Activated CD4-positive, alpha-beta T cell treated with anti-CD3 and anti-CD28 coated beads, Interleukin-2, Interleukin-6, amounts not matched to agents 100 ng/mL and 50 ng/mL, durations not matched to agents 16 hours and 8 hours (primary cell): ENCODE measurements around the gene C20orf202.

Experiments used
- DNase-seq: peaks from one replicate; pipeline ENCODE4 v3.0.0-alpha.2; 2020

The C20orf202 gene

GRCh38 chr20:1184638-1185315, 18.5 kb upstream of the C20orf202 start, which contains the start of gene TMEM74B:
Gene TMEM74B, minus strand, starts transcription at chr20:1184981. Its CDS starts 1,180 bp downstream, at chr20:1183801.
- DNase-seq, result no peak

- DNase-seq, result no peak
Observed at GRCh38 chr20:1185316-1185741, 17.9 kb upstream of the C20orf202 start.

GRCh38 chr20:1185790-1186334, 17.4 kb upstream of the C20orf202 start:
- DNase-seq, result peak; percentile 68

GRCh38 chr20:1186367-1186991, 16.8 kb upstream of the C20orf202 start:
- DNase-seq, result no peak

GRCh38 chr20:1187605-1188171, 15.6 kb upstream of the C20orf202 start:
- DNase-seq, result no peak

- DNase-seq, result no peak
Observed at GRCh38 chr20:1188347-1188746, 14.9 kb upstream of the C20orf202 start.

- DNase-seq, result no peak
Observed at GRCh38 chr20:1189827-1190226, 13.4 kb upstream of the C20orf202 start.

GRCh38 chr20:1190847-1191246, 12.4 kb upstream of the C20orf202 start:
- DNase-seq, result no peak

GRCh38 chr20:1191299-1191698, 12.0 kb upstream of the C20orf202 start:
- no peak for DNase-seq

GRCh38 chr20:1195226-1195625, 8.0 kb upstream of the C20orf202 start:
- no peak for DNase-seq

- DNase-seq, result no peak
Observed at GRCh38 chr20:1196634-1197033, 6.6 kb upstream of the C20orf202 start.

GRCh38 chr20:1197801-1198200, 5.5 kb upstream of the C20orf202 start:
- DNase-seq, result no peak

- no peak for DNase-seq
Observed at GRCh38 chr20:1198751-1199150, 4.5 kb upstream of the C20orf202 start.

- DNase-seq, result no peak
Observed at GRCh38 chr20:1199212-1199873, 3.9 kb upstream of the C20orf202 start.

GRCh38 chr20:1199964-1200363, 3.3 kb upstream of the C20orf202 start:
- no peak for DNase-seq

- no peak for DNase-seq
Observed at GRCh38 chr20:1203630-1204029, 376 bp downstream of the C20orf202 start.

GRCh38 chr20:1204113-1204512, 859 bp downstream of the C20orf202 start:
- DNase-seq, result no peak

GRCh38 chr20:1204576-1204975, 1.3 kb downstream of the C20orf202 start:
- no peak for DNase-seq

GRCh38 chr20:1205802-1206201, 2.5 kb downstream of the C20orf202 start:
- DNase-seq, result no peak

GRCh38 chr20:1206366-1207148, 3.3 kb downstream of the C20orf202 start:
- DNase-seq, result no peak

- no peak for DNase-seq
Observed at GRCh38 chr20:1207293-1207878, 4.1 kb downstream of the C20orf202 start.
